H1 (cell line): ENCODE results near the gene FGFR2. TPM values are rescaled to one million over a fixed set of nuclear protein-coding genes. Genes with fewer than 3 reads are reported as not detected.

Experiments
- CTCF ChIA-PET: fragments of 300-600 bp; sonication (Branson Sonifier 250); formaldehyde crosslinking; loops from one replicate; lab custom pipeline; 2021; ENCODE audit not compliant: partially characterized antibody; lab: Charles Lee
- POLR2A ChIA-PET: fragments of 300-600 bp; sonication (Branson Sonifier 250); formaldehyde crosslinking; loops from one replicate; lab custom pipeline; 2021; ENCODE audit warnings: inconsistent platforms; ENCODE audit not compliant: partially characterized antibody; lab: Charles Lee
- DNase-seq, 2 experiments: peaks; one replicate each; pipeline versions ENCODE4 v3.0.0 to v3.0.0-alpha.2; 2010 to 2022; ENCODE audit warnings: low spot score in 2 of 2, low read depth in 1 of 2, mixed read lengths in 1 of 2
- FAIRE-seq: peaks from 2 replicates; lab custom pipeline; 2011; peaks lifted over from hg19 to GRCh38; lab: Jason Lieb, UNC
- H2AFZ ChIP-seq: 2 replicates; pipeline ENCODE4 v1.8.1; 2012; ENCODE audit warnings: low read length, inconsistent platforms
- H2AK5ac ChIP-seq: 2 replicates; pipeline ENCODE4 v1.6.1; 2013; ENCODE audit warnings: low read depth, low read length
- H2BK120ac ChIP-seq: replicated peaks from 2 replicates; pipeline ENCODE3; 2013; ENCODE audit warnings: low read depth, low read length, inconsistent platforms
- H2BK12ac ChIP-seq: 2 replicates; pipeline ENCODE4 v1.6.1; 2013; ENCODE audit warnings: low read depth, low read length
- H2BK15ac ChIP-seq: 2 replicates; pipeline ENCODE4 v1.6.1; 2013; ENCODE audit warnings: low read length
- H2BK20ac ChIP-seq: 2 replicates; pipeline ENCODE4 v1.6.1; 2013; ENCODE audit warnings: low read length
- H2BK5ac ChIP-seq: 2 replicates; pipeline ENCODE4 v1.6.1; 2013; ENCODE audit warnings: low read depth, low read length
- H3K14ac ChIP-seq: 2 replicates; pipeline ENCODE4 v1.6.1; 2013; ENCODE audit warnings: inconsistent platforms; ENCODE audit not compliant: insufficient read length
- H3K18ac ChIP-seq: 2 replicates; pipeline ENCODE4 v1.6.1; 2013; ENCODE audit warnings: low read length; ENCODE audit errors: extremely low read depth
- H3K23ac ChIP-seq: 2 replicates; pipeline ENCODE4 v1.6.1; 2013; ENCODE audit warnings: inconsistent platforms; ENCODE audit not compliant: insufficient read length
- H3K23me2 ChIP-seq: 2 replicates; pipeline ENCODE4 v1.6.1; 2013; ENCODE audit warnings: low read depth, low read length
- H3K27ac ChIP-seq: 2 replicates; pipeline ENCODE4 v1.6.1; 2011; ENCODE audit warnings: low read depth, low read length, inconsistent platforms
- H3K27me3 ChIP-seq, 4 experiments: replicated peaks in 1 of 4; 1 replicate in 1 of 4; 2 replicates in 3 of 4; pipeline versions ENCODE4 v1.6.1 to v1.8.1; 2011 to 2013; ENCODE audit warnings: low read length in 3 of 4, mild to moderate bottlenecking in 3 of 4, inconsistent platforms in 2 of 4, mixed read lengths in 2 of 4, moderate library complexity in 1 of 4; ENCODE audit not compliant: control insufficient read depth in 3 of 4, insufficient read depth in 3 of 4; ENCODE audit errors: extremely low read depth in 1 of 4
- H3K36me3 ChIP-seq, 4 experiments: 2 replicates each; pipeline versions ENCODE4 v1.6.1 to v1.8.1; 2011 to 2013; ENCODE audit warnings: mild to moderate bottlenecking in 4 of 4, low read length in 3 of 4, moderate library complexity in 2 of 4, control low read depth in 1 of 4, inconsistent platforms in 1 of 4; ENCODE audit not compliant: insufficient read depth in 4 of 4, control insufficient read depth in 2 of 4
- H3K4ac ChIP-seq: replicated peaks from 2 replicates; pipeline ENCODE3; 2013; ENCODE audit warnings: low read length, low read depth, mixed read lengths, inconsistent platforms; ENCODE audit not compliant: insufficient read length
- H3K4me1 ChIP-seq, 4 experiments: replicated peaks in 1 of 4; 1 replicate in 1 of 4; 2 replicates in 3 of 4; pipeline versions ENCODE4 v1.6.1 to v1.8.1; 2011 to 2013; ENCODE audit warnings: low read length in 3 of 4, inconsistent platforms in 2 of 4, mixed read lengths in 1 of 4; ENCODE audit not compliant: insufficient read depth in 4 of 4, control insufficient read depth in 3 of 4
- H3K4me2 ChIP-seq, 2 experiments: 2 replicates each; pipeline versions ENCODE4 v1.6.1 to v1.8.1; 2011 to 2013; ENCODE audit warnings: low read depth in 2 of 2, low read length in 2 of 2, control low read depth in 1 of 2, inconsistent platforms in 1 of 2, mild to moderate bottlenecking in 1 of 2; ENCODE audit not compliant: insufficient read depth in 1 of 2
- H3K4me3 ChIP-seq, 4 experiments: fragments of 200-600, 300-600 bp in 1 of 4; sonication (generic), shearing (Covaris generic), sonication (Bioruptor Twin) in 1 of 4; 2 replicates each; pipeline versions ENCODE4 v1.5.1 to v1.8.1; 2011 to 2016; ENCODE audit warnings: low read length in 4 of 4, low read depth in 3 of 4, control low read depth in 2 of 4, inconsistent platforms in 2 of 4, mild to moderate bottlenecking in 2 of 4, mixed read lengths in 1 of 4, moderate library complexity in 1 of 4; ENCODE audit not compliant: insufficient read depth in 2 of 4; ENCODE audit errors: extremely low read depth in 1 of 4
- H3K56ac ChIP-seq: replicated peaks from 2 replicates; pipeline ENCODE3; 2013; ENCODE audit warnings: low read depth, mild to moderate bottlenecking, mixed read lengths, low read length, inconsistent platforms; ENCODE audit not compliant: insufficient read length
- H3K79me1 ChIP-seq: 2 replicates; pipeline ENCODE4 v1.6.1; 2013; ENCODE audit warnings: low read depth, low read length, control low read depth
- H3K79me2 ChIP-seq, 2 experiments: 2 replicates each; pipeline versions ENCODE4 v1.6.1 to v1.8.1; 2012 to 2013; ENCODE audit warnings: low read length in 2 of 2, mild to moderate bottlenecking in 2 of 2, inconsistent platforms in 1 of 2; ENCODE audit not compliant: insufficient read depth in 2 of 2, control insufficient read depth in 1 of 2
- H3K9ac ChIP-seq, 4 experiments: replicated peaks in 1 of 4; 1 replicate in 1 of 4; 2 replicates in 3 of 4; pipeline versions ENCODE4 v1.6.1 to v1.8.1; 2011 to 2013; ENCODE audit warnings: low read depth in 3 of 4, low read length in 3 of 4, control low read depth in 2 of 4, mild to moderate bottlenecking in 2 of 4, moderate library complexity in 2 of 4, inconsistent platforms in 1 of 4; ENCODE audit errors: extremely low read depth in 1 of 4
- H3K9me3 ChIP-seq, 2 experiments: 2 replicates each; pipeline versions ENCODE4 v1.6.1 to v1.8.1; 2012 to 2013; ENCODE audit warnings: mild to moderate bottlenecking in 2 of 2, moderate library complexity in 2 of 2, control low read depth in 1 of 2, inconsistent platforms in 1 of 2, low read depth in 1 of 2, low read length in 1 of 2, mixed read lengths in 1 of 2; ENCODE audit not compliant: insufficient read depth in 2 of 2
- H4K20me1 ChIP-seq, 2 experiments: replicated peaks in 1 of 2; 2 replicates each; pipeline versions ENCODE3 to v1.8.1; 2011 to 2013; ENCODE audit warnings: inconsistent platforms in 2 of 2, low read length in 2 of 2, mild to moderate bottlenecking in 1 of 2; ENCODE audit not compliant: insufficient read depth in 2 of 2, control insufficient read depth in 1 of 2
- H4K5ac ChIP-seq: 2 replicates; pipeline ENCODE4 v1.6.1; 2013; ENCODE audit warnings: low read length, low read depth, mixed read lengths, inconsistent platforms; ENCODE audit not compliant: insufficient read length
- H4K8ac ChIP-seq: 2 replicates; pipeline ENCODE4 v1.8.0; 2013; ENCODE audit warnings: mild to moderate bottlenecking, moderate library complexity, low read length, inconsistent platforms; ENCODE audit not compliant: insufficient read depth; ENCODE audit errors: extremely low read depth
- H4K91ac ChIP-seq: replicated peaks from 2 replicates; pipeline ENCODE3; 2013; ENCODE audit warnings: low read length, mixed read lengths, inconsistent platforms; ENCODE audit not compliant: insufficient read length
- CHD1 ChIP-seq: IDR thresholded peaks from 2 replicates; pipeline ENCODE4 v1.6.1; 2012; ENCODE audit warnings: low read depth, low read length, improper control_type of control experiment
- CTBP2 ChIP-seq: IDR thresholded peaks from 2 replicates; pipeline ENCODE4 v1.7.0; 2011; ENCODE audit warnings: borderline replicate concordance, mild to moderate bottlenecking, moderate library complexity, mixed read lengths, low read length; ENCODE audit not compliant: insufficient read depth, insufficient read length
- EZH2 ChIP-seq: fragments of 200-600 bp; sonication (generic); IDR thresholded peaks from 2 replicates; pipeline ENCODE4 v1.7.1; 2012; ENCODE audit warnings: low read depth, mild to moderate bottlenecking, moderate library complexity, low read length, inconsistent platforms; ENCODE audit not compliant: severe bottlenecking
- NANOG ChIP-seq: IDR thresholded peaks from 2 replicates; pipeline ENCODE4 v1.6.1; 2011; ENCODE audit warnings: low read length, low read depth, mild to moderate bottlenecking, inconsistent platforms; ENCODE audit not compliant: insufficient read depth, poor library complexity, severe bottlenecking
- POLR2A ChIP-seq, 2 experiments: IDR thresholded peaks; 1 replicate in 1 of 2; 2 replicates in 1 of 2; pipeline ENCODE4 v1.6.1; 2011; ENCODE audit warnings: low read depth in 2 of 2, low read length in 2 of 2, mild to moderate bottlenecking in 2 of 2; ENCODE audit errors: control extremely low read depth in 1 of 2
- WGBS, 2 experiments: shearing (Covaris generic) in 1 of 2; methylation state at CpG; one replicate each; pipeline versions ENCODE4 v1.1.6 to v1.1.7; 2013 to 2015; ENCODE audit warnings: low lambda C conversion rate in 2 of 2, mixed read lengths in 2 of 2, inconsistent platforms in 1 of 2, low coverage in 1 of 2, missing lambda C conversion rate in 1 of 2; ENCODE audit not compliant: insufficient replicate concordance in 2 of 2, insufficient coverage in 1 of 2, insufficient read length in 1 of 2; ENCODE audit errors: extremely low coverage in 1 of 2, missing lambda C conversion rate in 1 of 2; 5-methylcytosine and 5-hydroxymethylcytosine counted together
- polyA plus RNA-seq, 7 experiments: library from polyadenylated mRNA; depleted of rRNA in 3 of 7; stranded (reverse) in 5 of 7; unstranded in 2 of 7; fragments of >200 nt in 5 of 7; fragments of 200-250 nt in 2 of 7; gene quantifications; 1 replicate in 5 of 7; 2 replicates in 1 of 7; 4 replicates in 1 of 7; pipeline versions ENCODE4 v1.2.1 to v1.2.3, GENCODE V29; 2011 to 2013; ENCODE audit warnings: missing spikeins in 2 of 7, mixed read lengths in 2 of 7
- total RNA-seq: library from RNA; stranded (reverse); fragmentation: NEBNext Ultra II Directional; extraction: Animal tissue kit (Norgen Biotek cat#: 25700); gene quantifications from 2 replicates; pipeline ENCODE4 v1.2.1, GENCODE V29; 2021
- TF ChIP-seq, protein P1 (sequence below), 3 experiments: IDR thresholded peaks; 1 replicate in 2 of 3; 2 replicates in 1 of 3; pipeline versions ENCODE4 v1.5.1 to v1.6.1; 2011; ENCODE audit warnings: low read length in 3 of 3, mild to moderate bottlenecking in 3 of 3, inconsistent platforms in 2 of 3, low read depth in 1 of 3, moderate library complexity in 1 of 3; ENCODE audit not compliant: insufficient read depth in 1 of 3; ENCODE audit errors: control extremely low read depth in 1 of 3
- TF ChIP-seq, protein P2 (sequence below): IDR thresholded peaks from 2 replicates; pipeline ENCODE4 v1.6.1; 2012; ENCODE audit warnings: inconsistent platforms

FGFR2 gene
- total and polyA plus RNA-seq, 2 of the 8 experiments (the other 6 are each of a cell fraction or from before 2014, with no cell fraction given), result 50.2 to 81.2 TPM

DNA sequence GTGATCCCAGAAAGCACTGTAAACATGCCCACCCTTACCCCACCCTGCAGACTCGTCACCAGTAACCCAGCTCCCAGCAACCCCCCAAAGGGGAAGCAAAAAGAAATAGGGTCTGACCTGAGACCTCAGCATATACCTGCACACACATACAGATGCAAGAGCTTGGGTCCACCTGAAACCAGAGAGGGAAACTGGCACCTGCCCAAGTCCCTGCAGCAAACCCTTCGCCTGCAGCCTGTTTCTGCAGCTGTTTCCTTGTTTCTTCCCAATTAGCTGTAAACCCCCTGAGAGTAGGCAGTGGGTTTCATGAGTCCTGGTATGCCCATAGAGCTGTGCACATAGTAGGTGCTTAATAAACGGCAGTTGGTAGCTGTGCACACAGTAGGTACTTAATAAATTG lies 140.5 kb downstream of the FGFR2 start:
- no peak overlapping the region for H2AFZ ChIP-seq
- H2BK120ac ChIP-seq, result no peak overlapping the region
- no peak overlapping the region for H3K23ac ChIP-seq
- H2BK5ac ChIP-seq, result no peak overlapping the region
- H3K18ac ChIP-seq, result no peak overlapping the region
- H3K23me2 ChIP-seq, result no peaks in the 10 kb centered on the region; the same call in 1 of the 2 replicates
- WGBS, 2 experiments, result 92% methylated on average over 3 of the region's 3 CpGs; no CpG with 5 or more reads in 1 of the 2 experiments
- H3K4me1 ChIP-seq, result peaks cover 7 to 12% (median 10%) of the 10 kb centered on the region in 4 experiments
- no peak overlapping the region for H2BK15ac ChIP-seq
- no peaks in the 10 kb centered on the region for H3K79me1 ChIP-seq
- no peak overlapping the region for H2AK5ac ChIP-seq
- no peak overlapping the region for H2BK20ac ChIP-seq
- H3K27me3 ChIP-seq, result peaks cover 0 to 2% (median 0%) of the 10 kb centered on the region in 4 experiments; a peak in 2 of 7 replicates
- no peak overlapping the region for H3K14ac ChIP-seq
- H3K79me2 ChIP-seq, result no peaks in the 10 kb centered on the region
- no peak overlapping the region for H4K5ac ChIP-seq
- no peak overlapping the region for H3K9ac ChIP-seq
- ChIA-PET POLR2A (no interaction called here), CTCF (interaction anchor here (0.8 to 1.4 kb wide), 2 partner anchors 151 to 289 kb away, joined by 3 to 4 read pairs; no protein-coding TSS in a partner anchor)
- H4K20me1 ChIP-seq, result no peaks in the 10 kb centered on the region
- FAIRE-seq, result no peak
- no peak overlapping the region for H3K56ac ChIP-seq
- TF ChIP-seq CTBP2 (no peak), CHD1 (no peak), EZH2 (no peak), POLR2A (IDR thresholded peaks at IDR 0.05; ENCODE audit: control extremely low read depth in 1 of 2, low read depth in 2 of 2, low read length in 2 of 2) (no peak), NANOG (no peak)
- TF ChIP-seq, protein P1, sequence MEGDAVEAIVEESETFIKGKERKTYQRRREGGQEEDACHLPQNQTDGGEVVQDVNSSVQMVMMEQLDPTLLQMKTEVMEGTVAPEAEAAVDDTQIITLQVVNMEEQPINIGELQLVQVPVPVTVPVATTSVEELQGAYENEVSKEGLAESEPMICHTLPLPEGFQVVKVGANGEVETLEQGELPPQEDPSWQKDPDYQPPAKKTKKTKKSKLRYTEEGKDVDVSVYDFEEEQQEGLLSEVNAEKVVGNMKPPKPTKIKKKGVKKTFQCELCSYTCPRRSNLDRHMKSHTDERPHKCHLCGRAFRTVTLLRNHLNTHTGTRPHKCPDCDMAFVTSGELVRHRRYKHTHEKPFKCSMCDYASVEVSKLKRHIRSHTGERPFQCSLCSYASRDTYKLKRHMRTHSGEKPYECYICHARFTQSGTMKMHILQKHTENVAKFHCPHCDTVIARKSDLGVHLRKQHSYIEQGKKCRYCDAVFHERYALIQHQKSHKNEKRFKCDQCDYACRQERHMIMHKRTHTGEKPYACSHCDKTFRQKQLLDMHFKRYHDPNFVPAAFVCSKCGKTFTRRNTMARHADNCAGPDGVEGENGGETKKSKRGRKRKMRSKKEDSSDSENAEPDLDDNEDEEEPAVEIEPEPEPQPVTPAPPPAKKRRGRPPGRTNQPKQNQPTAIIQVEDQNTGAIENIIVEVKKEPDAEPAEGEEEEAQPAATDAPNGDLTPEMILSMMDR (IDR thresholded peaks at IDR 0.05; ENCODE audit: control extremely low read depth in 1 of 3, insufficient read depth in 1 of 3, low read depth in 1 of 3, low read length in 3 of 3), result no peak
- TF ChIP-seq, protein P2, sequence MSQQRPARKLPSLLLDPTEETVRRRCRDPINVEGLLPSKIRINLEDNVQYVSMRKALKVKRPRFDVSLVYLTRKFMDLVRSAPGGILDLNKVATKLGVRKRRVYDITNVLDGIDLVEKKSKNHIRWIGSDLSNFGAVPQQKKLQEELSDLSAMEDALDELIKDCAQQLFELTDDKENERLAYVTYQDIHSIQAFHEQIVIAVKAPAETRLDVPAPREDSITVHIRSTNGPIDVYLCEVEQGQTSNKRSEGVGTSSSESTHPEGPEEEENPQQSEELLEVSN, result no peak
- no peaks in the 10 kb centered on the region for H3K9me3 ChIP-seq
- no peaks in the 10 kb centered on the region for H3K36me3 ChIP-seq
- no peak overlapping the region for H3K4ac ChIP-seq
- H3K4me2 ChIP-seq, result no peak overlapping the region
- H3K27ac ChIP-seq, result no peak overlapping the region
- H2BK12ac ChIP-seq, result no peak overlapping the region
- H4K91ac ChIP-seq, result no peak overlapping the region
- no peak overlapping the region for H4K8ac ChIP-seq
- H3K4me3 ChIP-seq, result no peak overlapping the region
- no peak for DNase-seq
